Measurements from ENCODE around the gene DNAH3.
"Not testable (repeated sequence)": the region's sequence is repeated elsewhere in the genome, so short reads cannot be mapped to it uniquely, and the experiment has no call there.

DNA sequence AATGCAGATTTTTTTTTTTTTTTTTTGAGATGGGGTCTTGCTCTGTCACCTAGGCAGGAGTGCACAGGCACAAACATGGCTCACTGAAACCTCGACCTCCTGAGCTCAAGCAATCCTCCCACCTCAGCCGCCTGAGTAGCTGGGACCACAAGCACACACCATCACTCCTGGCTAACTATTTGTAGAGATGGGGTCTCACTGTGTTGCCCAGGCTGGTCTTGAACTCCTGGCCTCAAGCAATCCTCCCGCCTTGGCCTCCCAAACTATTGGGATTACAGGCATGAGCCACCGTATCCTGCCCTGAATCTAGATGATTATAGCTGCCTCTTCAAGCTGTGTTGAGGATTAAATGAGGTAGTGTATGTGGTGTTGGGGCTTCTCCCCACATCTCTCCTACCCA is 94.9 kb downstream of the DNAH3 start:
- TF ChIP-seq, protein P1, sequence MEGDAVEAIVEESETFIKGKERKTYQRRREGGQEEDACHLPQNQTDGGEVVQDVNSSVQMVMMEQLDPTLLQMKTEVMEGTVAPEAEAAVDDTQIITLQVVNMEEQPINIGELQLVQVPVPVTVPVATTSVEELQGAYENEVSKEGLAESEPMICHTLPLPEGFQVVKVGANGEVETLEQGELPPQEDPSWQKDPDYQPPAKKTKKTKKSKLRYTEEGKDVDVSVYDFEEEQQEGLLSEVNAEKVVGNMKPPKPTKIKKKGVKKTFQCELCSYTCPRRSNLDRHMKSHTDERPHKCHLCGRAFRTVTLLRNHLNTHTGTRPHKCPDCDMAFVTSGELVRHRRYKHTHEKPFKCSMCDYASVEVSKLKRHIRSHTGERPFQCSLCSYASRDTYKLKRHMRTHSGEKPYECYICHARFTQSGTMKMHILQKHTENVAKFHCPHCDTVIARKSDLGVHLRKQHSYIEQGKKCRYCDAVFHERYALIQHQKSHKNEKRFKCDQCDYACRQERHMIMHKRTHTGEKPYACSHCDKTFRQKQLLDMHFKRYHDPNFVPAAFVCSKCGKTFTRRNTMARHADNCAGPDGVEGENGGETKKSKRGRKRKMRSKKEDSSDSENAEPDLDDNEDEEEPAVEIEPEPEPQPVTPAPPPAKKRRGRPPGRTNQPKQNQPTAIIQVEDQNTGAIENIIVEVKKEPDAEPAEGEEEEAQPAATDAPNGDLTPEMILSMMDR (IDR thresholded peaks at IDR 0.05), result not testable (repeated sequence)
- TF ChIP-seq POLR2A (IDR thresholded peaks at IDR 0.05), result not testable (repeated sequence)
